ENCODE results near the gene TENT5C. TPM values are rescaled to one million over a fixed set of nuclear protein-coding genes. Genes with fewer than 3 reads are reported as not detected.

Gene TENT5C
- total RNA-seq, 1 donor from 2014 or later, result 5.2 TPM

DNA sequence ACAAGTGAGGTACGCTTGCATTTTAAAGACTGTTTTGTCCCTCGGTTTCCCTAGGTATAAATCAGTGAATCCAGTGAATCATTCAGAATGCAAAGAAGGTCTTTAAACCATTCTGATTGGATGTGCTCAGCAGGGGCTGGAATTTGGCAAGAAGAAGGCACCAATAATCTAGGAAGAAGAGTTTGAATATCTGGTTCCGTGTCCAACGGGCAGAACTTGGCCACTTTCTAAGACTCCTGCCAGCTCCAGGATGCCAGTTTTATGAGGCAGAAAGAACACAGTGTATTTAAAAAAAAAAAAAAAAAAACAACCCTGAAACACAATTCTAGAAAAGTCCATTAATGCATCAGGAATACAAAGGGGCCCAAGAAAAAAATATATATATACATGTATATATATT, 3.0 kb upstream of the TENT5C start:
- intact Hi-C loops (cut with micrococcal nuclease), result loop anchor here (10.0 kb wide), 2 partner anchors 292 to 838 kb away; no protein-coding TSS in a partner anchor

DNA sequence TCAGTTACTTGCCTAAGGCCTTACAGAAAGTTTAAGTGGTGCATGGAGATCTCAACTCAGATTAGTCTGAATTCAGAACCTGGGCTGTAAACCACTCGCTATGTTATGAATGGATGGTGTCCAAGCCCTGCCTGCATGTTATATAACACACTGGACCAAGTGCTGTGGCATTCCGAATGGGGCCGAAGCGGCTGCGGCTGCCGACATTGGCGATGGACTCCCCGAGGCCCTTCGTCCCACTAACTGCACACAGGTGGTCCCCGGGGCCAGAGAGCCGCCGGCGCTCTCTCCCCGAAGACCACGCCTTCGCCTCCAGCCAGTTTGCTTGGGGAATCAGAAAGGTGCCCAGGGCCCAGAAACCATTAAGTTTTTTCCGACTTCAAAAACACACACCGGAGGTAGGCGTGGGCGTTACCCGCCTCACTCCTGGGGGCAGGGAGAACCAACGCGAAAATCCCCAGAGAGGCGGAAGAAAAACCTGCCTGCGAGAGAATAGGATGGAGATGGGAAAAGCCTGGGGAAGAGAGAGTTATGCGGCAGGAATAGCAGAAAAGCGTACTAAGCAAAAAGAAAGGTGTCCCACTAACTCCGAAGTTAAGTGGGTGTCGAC, 579 bp upstream of the TENT5C start:
- Mint-ChIP-seq H3K36me3 (ENCODE audit: low read depth) (peaks cover 19% of the 10 kb centered on the region), H3K4me3 (peak overlapping the region; percentile 87), H3K4me1 (ENCODE audit: low read depth) (peaks cover 49% of the 10 kb centered on the region), H3K27ac (peak overlapping the region; percentile 80), H3K27me3 (ENCODE audit: insufficient read depth) (peaks cover 26% of the 10 kb centered on the region), H3K9me3 (no peaks in the 10 kb centered on the region)
- no peak for DNase-seq (ENCODE audit: low spot score)
- intact Hi-C loops (cut with micrococcal nuclease), result loop anchor here (1.0 to 10.0 kb wide), 7 partner anchors 13 to 840 kb away; partner anchors contain the start of genes GDAP2, MAN1A2 and WDR3

More for the DNA sequence above, 3.0 kb upstream of the TENT5C start:
- Mint-ChIP-seq H3K9me3 (no peaks in the 10 kb centered on the region), H3K36me3 (ENCODE audit: low read depth) (no peaks in the 10 kb centered on the region), H3K27ac (no peak overlapping the region), H3K4me1 (ENCODE audit: low read depth) (peaks cover 25% of the 10 kb centered on the region), H3K4me3 (no peak overlapping the region), H3K27me3 (ENCODE audit: insufficient read depth) (peaks cover 32% of the 10 kb centered on the region)
- no peak for DNase-seq (ENCODE audit: low spot score)

DNA sequence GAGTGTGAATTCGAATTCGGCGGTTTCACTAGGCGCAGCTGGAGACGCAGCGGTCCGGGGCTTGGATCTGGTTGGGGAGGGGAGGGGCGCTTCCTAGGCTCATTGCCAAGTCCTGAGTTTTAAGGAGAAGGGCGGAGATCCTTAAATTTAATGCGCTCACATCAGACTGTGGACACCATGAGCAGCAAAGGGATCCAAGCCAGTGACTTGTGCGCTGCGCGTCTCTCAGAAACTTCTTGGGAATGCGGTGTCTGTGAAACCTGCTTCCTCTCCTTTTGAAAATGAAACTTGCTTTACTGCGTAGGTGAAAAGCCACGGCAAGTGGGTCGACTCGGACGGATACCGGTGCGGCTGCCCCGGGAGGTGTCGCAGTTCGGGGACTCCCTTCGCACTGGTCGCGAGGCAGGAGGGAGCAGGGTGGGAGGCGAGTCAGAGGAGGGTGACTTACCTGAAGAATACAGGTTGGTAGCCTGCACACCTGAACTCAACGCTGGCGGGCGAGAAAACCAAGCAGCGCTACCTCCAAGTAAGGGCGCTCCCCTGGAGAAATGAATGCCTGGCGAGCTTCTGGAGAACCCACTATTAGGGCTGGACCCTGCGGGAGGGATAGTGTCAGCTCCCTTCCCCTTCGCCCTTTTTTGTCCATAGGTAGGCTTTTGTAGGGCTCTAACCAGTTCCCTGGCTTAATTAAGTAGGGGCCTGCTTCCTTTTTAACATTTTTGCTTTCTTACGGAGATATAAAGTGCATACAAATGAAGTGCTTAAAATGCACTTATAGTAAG, 992 bp downstream of the TENT5C start:
- H3K4me1 Mint-ChIP-seq (ENCODE audit: low read depth), result peaks cover 59% of the 10 kb centered on the region

DNA sequence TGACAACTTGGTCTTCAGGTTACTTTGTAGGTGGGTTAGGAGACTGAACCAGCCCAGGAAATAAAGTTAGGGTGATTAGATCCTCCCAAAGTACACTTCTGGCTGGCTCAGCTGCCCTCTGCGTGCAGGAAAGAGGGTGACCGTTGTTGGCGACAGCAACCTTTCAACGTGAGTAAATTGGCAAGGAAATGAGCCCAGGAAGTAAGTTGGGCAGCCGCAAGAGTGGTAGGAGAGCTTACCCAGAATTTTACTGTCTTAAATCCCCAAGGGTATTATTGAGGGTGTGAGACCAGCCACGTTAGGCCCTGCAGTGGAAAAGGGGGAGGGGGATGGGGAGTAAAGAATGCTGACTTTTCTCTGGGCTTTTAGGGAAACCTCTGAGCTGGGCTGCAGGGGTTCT, 1.6 kb downstream of the TENT5C start:
- peaks cover 18% of the 10 kb centered on the region for H3K27me3 Mint-ChIP-seq (ENCODE audit: insufficient read depth)
- intact Hi-C loops (cut with micrococcal nuclease), result loop anchor here (2.0 to 10.0 kb wide), 5 partner anchors 127 to 843 kb away; partner anchors contain the start of gene MAN1A2
- H3K4me1 Mint-ChIP-seq (ENCODE audit: low read depth), result peaks cover 63% of the 10 kb centered on the region
- H3K27ac Mint-ChIP-seq, result peak overlapping the region; percentile 78
- no peaks in the 10 kb centered on the region for H3K9me3 Mint-ChIP-seq
- peaks cover 27% of the 10 kb centered on the region for H3K36me3 Mint-ChIP-seq (ENCODE audit: low read depth)
- peak; percentile 26 for DNase-seq (ENCODE audit: low spot score)
- H3K4me3 Mint-ChIP-seq, result peak overlapping the region; percentile 91

More for the DNA sequence above, 992 bp downstream of the TENT5C start:
- H3K36me3 Mint-ChIP-seq (ENCODE audit: low read depth), result peaks cover 26% of the 10 kb centered on the region
- DNase-seq (ENCODE audit: low spot score), result peak; percentile 57
- no peaks in the 10 kb centered on the region for H3K9me3 Mint-ChIP-seq
- peaks cover 23% of the 10 kb centered on the region for H3K27me3 Mint-ChIP-seq (ENCODE audit: insufficient read depth)
- peak overlapping the region; percentile 79 for H3K27ac Mint-ChIP-seq
- intact Hi-C loops (cut with micrococcal nuclease), result loop anchor here (1.0 to 10.0 kb wide), 9 partner anchors 47 to 842 kb away; partner anchors contain the start of genes MAN1A2 and TTF2
- peak overlapping the region; percentile 91 for H3K4me3 Mint-ChIP-seq

DNA sequence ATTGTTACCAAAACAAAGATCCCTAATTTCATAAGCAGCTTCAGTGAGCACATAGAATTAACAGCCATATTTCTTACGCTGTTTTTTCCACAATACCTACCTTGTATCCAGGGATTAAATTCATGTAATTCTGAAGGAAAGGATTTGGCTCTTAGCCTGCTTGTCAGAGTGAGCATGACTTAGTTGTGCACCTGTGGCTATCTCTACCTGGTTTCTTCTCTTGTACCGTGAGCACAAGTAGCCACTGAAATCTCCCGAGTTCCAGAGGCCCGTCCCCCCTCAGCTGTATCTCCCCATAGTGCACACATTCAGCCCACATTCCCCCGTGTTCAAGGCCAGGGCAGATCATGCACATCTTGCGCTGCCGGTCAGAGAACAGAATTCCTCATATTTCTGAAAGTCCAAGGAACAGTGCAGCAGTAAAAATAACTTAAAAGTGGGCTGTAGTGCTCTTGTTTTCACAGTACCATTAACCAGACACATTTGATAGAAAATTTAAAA, 2.3 kb downstream of the TENT5C start:
- Mint-ChIP-seq H3K4me3 (peak overlapping the region; percentile 91), H3K4me1 (ENCODE audit: low read depth) (peaks cover 70% of the 10 kb centered on the region), H3K36me3 (ENCODE audit: low read depth) (peaks cover 29% of the 10 kb centered on the region), H3K9me3 (no peaks in the 10 kb centered on the region), H3K27ac (peak overlapping the region; percentile 70), H3K27me3 (ENCODE audit: insufficient read depth) (peaks cover 11% of the 10 kb centered on the region)
- intact Hi-C loops (cut with micrococcal nuclease), result loop anchor here (5.0 to 10.0 kb wide), 4 partner anchors 144 to 843 kb away; partner anchors contain the start of gene MAN1A2
- no peak for DNase-seq (ENCODE audit: low spot score)

DNA sequence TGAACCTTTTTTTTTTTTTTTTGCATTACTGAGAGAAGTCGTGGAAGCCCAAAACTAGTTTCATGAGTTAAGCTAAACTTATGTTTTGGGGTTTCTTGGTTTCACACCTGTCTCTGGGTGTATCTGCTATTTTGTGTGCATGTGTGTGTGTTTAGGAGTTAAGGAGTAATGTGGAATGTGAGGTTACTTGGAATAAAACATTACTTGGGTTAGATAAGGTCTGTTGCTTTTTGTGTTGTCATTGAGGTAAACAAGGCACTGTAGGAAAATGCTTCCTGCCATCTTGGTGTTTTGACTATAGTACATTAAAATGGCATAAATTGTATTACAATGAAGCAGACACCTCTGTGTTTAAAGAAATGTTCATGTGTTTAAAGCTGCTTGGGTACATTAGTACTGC, 2.9 kb downstream of the TENT5C start:
- H3K36me3 Mint-ChIP-seq (ENCODE audit: low read depth), result peaks cover 29% of the 10 kb centered on the region
- H3K9me3 Mint-ChIP-seq, result no peaks in the 10 kb centered on the region
- no peak for DNase-seq (ENCODE audit: low spot score)
- H3K4me3 Mint-ChIP-seq, result peak overlapping the region; percentile 91
- H3K27ac Mint-ChIP-seq, result peak overlapping the region; percentile 41
- H3K27me3 Mint-ChIP-seq (ENCODE audit: insufficient read depth), result peaks cover 8% of the 10 kb centered on the region
- intact Hi-C loops (cut with micrococcal nuclease), result loop anchor here (5.0 to 10.0 kb wide), 4 partner anchors 144 to 844 kb away; partner anchors contain the start of gene MAN1A2
- peaks cover 76% of the 10 kb centered on the region for H3K4me1 Mint-ChIP-seq (ENCODE audit: low read depth)

DNA sequence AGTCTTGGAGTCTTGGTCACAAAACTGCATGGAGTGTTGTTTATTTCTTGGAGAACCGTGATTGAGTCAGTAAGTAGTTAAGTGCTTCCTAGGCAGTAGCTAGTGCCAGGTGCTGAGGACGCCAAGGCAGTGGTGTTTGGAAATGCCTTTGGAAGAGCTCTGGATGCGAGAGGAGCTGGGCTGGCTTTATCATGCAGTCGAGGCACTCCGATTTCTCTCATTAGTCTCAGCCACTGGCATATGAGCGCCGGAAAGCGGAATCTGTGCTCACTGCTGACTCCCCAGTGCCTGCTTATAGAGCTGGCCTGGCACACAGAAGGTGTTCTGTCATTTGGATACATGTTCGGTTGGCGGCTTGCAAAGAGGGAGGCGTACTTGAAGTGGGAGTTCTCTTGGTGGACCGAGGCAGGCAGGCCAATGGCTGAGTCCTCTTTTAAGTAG, 3.6 kb downstream of the TENT5C start:
- Mint-ChIP-seq H3K36me3 (ENCODE audit: low read depth) (peaks cover 30% of the 10 kb centered on the region), H3K27me3 (ENCODE audit: insufficient read depth) (peaks cover 5% of the 10 kb centered on the region), H3K9me3 (no peaks in the 10 kb centered on the region), H3K4me3 (no peak overlapping the region), H3K27ac (no peak overlapping the region), H3K4me1 (ENCODE audit: low read depth) (peaks cover 81% of the 10 kb centered on the region)
- intact Hi-C loops (cut with micrococcal nuclease), result loop anchor here (5.0 to 10.0 kb wide), 4 partner anchors 143 to 845 kb away; partner anchors contain the start of gene MAN1A2
- DNase-seq (ENCODE audit: low spot score), result no peak

DNA sequence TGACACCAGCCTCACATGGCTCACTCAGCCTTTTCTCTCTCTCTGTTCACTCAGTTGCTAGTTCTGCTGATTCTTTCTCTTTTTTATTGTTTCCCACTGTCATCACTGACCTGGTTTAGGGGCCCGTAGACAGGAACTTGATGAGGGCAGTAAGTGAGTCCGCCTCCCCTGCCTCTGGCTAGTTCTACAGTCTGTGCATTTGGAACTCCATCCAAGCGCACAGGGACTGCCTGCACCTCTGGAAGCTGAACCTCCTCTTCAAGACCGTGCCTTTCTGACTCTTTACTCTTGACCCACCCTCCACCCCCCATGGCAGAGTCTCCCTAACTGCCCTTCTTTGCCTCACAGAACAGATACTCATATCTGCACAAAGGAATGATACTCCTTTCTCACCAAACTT, 4.2 kb downstream of the TENT5C start:
- H3K4me3 Mint-ChIP-seq, result no peak overlapping the region
- DNase-seq (ENCODE audit: low spot score), result no peak
- peaks cover 81% of the 10 kb centered on the region for H3K4me1 Mint-ChIP-seq (ENCODE audit: low read depth)
- H3K36me3 Mint-ChIP-seq (ENCODE audit: low read depth), result peaks cover 35% of the 10 kb centered on the region
- no peak overlapping the region for H3K27ac Mint-ChIP-seq
- no peaks in the 10 kb centered on the region for H3K9me3 Mint-ChIP-seq
- H3K27me3 Mint-ChIP-seq (ENCODE audit: insufficient read depth), result peaks cover 3% of the 10 kb centered on the region
- intact Hi-C loops (cut with micrococcal nuclease), result no loop called here

DNA sequence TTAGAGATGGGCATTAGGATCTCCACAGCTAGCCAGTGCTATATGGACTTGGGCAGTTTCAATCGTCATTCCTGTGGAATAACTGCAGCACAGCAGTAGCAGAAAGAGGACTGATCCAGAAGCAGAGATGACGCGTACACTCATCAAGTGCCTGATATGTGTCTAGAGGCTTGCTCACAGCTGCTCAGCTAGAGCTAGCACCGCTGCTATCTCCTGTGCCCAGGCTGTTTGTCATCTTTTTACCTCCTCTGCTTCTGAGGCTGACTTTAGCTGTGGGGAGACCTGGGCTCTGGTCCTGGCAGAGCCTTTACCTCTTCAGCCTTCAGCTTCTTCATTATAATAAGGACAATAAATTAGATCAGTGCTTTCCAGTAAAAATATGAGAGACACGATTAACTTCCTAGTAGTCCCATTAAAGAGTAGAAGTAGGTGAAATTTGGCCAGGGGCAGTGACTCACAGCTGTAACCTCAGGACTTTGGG, 5.3 kb downstream of the TENT5C start:
- no peaks in the 10 kb centered on the region for H3K9me3 Mint-ChIP-seq
- H3K4me3 Mint-ChIP-seq, result no peak overlapping the region
- H3K27me3 Mint-ChIP-seq (ENCODE audit: insufficient read depth), result peaks cover 3% of the 10 kb centered on the region
- H3K36me3 Mint-ChIP-seq (ENCODE audit: low read depth), result peaks cover 41% of the 10 kb centered on the region
- H3K27ac Mint-ChIP-seq, result no peak overlapping the region
- intact Hi-C loops (cut with micrococcal nuclease), result no loop called here
- H3K4me1 Mint-ChIP-seq (ENCODE audit: low read depth), result peaks cover 87% of the 10 kb centered on the region
- no peak for DNase-seq (ENCODE audit: low spot score)

DNA sequence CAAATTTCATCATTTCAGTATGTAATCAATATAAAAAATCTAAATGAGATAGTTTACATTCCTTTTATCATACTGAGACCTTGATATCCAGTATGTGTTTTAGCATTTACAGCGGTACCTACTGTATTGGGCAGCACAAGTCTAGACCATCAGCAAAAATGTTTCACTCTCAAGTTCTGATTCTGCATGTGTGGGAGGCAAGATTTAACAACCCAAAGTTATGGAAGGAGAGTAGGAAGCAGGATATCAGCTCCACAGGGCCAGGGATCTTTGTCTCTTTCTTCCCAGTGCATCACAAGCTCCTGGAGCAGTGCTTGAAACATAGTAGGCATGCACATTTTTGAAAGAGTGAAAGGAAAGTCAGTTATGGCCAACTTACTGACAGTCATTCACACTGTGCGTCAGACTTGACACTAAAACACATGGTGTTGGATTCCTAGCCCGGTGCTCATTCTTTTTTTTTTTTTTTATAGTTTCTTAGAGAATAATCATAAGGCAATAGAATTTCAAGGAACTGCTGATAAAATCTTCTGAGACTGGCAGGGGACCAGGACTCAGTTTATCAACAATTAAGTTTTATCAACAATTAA, 6.1 kb downstream of the TENT5C start:
- intact Hi-C loops (cut with micrococcal nuclease), result loop anchor here (2.0 kb wide), 1 partner anchor 29 kb away; no protein-coding TSS in a partner anchor
- peaks cover 3% of the 10 kb centered on the region for H3K27me3 Mint-ChIP-seq (ENCODE audit: insufficient read depth)
- DNase-seq (ENCODE audit: low spot score), result no peak
- H3K9me3 Mint-ChIP-seq, result no peaks in the 10 kb centered on the region
- H3K27ac Mint-ChIP-seq, result no peak overlapping the region
- H3K4me1 Mint-ChIP-seq (ENCODE audit: low read depth), result peaks cover 90% of the 10 kb centered on the region
- no peak overlapping the region for H3K4me3 Mint-ChIP-seq
- H3K36me3 Mint-ChIP-seq (ENCODE audit: low read depth), result peaks cover 44% of the 10 kb centered on the region

DNA sequence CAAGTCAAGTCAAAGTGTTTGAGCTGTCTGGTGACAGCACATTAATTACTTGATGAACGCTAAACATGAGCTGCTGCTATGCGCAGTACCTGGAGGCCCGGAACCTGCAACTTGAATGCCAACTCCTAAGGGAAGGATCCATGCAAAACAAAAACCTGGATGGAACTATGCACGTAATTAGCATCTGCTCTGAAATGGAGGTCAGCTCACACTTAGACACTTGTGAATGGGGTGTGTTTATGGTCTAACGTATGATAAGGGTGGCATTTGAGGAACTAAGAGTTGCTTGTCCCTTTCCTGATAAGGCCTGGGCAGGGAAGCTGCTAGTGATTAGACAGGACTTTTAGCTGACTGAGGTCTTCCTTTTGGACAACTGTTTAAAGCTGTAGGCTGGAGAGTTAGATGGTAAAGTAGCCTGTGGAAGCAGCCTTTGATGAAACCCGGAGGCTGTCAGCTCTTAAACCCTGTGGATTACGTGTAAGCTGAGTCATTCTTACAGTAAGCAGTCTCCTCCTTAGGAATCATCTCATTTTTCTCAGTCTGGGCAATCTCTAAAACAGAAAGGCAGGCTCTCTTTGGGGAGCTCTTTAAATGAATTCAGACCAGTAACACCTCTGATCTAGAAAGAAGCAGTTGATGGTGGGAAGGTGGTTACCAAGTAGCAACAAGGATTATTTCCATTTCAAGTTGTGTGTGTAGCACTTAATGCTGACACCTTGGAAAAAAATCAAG, 6.8 kb downstream of the TENT5C start:
- peaks cover 86% of the 10 kb centered on the region for H3K4me1 Mint-ChIP-seq (ENCODE audit: low read depth)
- intact Hi-C loops (cut with micrococcal nuclease), result loop anchor here (2.0 kb wide), 1 partner anchor 28 kb away; no protein-coding TSS in a partner anchor

More for the DNA sequence above, 6.8 kb downstream of the TENT5C start:
- H3K27ac Mint-ChIP-seq, result peak overlapping the region; percentile 25
- no peak overlapping the region for H3K4me3 Mint-ChIP-seq
- H3K36me3 Mint-ChIP-seq (ENCODE audit: low read depth), result peaks cover 44% of the 10 kb centered on the region
- no peaks in the 10 kb centered on the region for H3K9me3 Mint-ChIP-seq
- peaks cover 3% of the 10 kb centered on the region for H3K27me3 Mint-ChIP-seq (ENCODE audit: insufficient read depth)
- DNase-seq (ENCODE audit: low spot score), result no peak
